ENCODE data around the gene KMT2C.
A peak's percentile ranks its signal among the peaks of the same experiment; 100 is the strongest.

The KMT2C gene

GRCh38 chr7:152115021-152115718, 320.6 kb downstream of the KMT2C start:
- TF ChIP-seq, protein P1, sequence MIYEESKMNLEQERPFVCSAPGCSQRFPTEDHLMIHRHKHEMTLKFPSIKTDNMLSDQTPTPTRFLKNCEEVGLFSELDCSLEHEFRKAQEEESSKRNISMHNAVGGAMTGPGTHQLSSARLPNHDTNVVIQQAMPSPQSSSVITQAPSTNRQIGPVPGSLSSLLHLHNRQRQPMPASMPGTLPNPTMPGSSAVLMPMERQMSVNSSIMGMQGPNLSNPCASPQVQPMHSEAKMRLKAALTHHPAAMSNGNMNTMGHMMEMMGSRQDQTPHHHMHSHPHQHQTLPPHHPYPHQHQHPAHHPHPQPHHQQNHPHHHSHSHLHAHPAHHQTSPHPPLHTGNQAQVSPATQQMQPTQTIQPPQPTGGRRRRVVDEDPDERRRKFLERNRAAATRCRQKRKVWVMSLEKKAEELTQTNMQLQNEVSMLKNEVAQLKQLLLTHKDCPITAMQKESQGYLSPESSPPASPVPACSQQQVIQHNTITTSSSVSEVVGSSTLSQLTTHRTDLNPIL (CRISPR knock-in tag; IDR thresholded peaks at IDR 0.05; ENCODE audit: low read depth): no peak
- no peak for TF ChIP-seq CSRNP3 (CRISPR knock-in tag; IDR thresholded peaks at IDR 0.05)
- TF ChIP-seq TOX (CRISPR knock-in tag; IDR thresholded peaks at IDR 0.05; ENCODE audit: borderline replicate concordance): no peak
- no peak for TF ChIP-seq OSR1 (CRISPR knock-in tag; IDR thresholded peaks at IDR 0.05)
- TF ChIP-seq ZNF565 (CRISPR knock-in tag; conservative IDR thresholded peaks at IDR 0.05; ENCODE audit: low read depth): no peak
- ATAC-seq: no peak

DNA sequence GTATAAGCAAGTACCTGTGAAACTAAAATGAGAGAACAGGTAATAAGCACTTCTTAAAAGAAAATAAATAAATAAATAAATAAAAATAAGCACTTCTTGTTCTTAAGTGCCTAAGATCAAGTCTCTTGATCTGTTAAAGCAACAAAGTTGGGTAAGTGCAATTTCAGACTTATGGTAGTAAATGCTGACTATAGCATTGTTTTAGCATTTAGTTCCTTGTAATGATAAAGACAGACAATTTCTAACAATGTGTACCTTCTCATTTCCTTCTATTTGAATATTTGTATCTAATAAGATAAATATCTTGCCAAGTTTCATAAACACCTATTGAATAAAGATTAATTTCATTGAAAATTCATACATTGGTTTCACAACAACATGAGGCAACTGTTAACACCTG, 323.0 kb downstream of the KMT2C start:
- TF ChIP-seq, protein P2, sequence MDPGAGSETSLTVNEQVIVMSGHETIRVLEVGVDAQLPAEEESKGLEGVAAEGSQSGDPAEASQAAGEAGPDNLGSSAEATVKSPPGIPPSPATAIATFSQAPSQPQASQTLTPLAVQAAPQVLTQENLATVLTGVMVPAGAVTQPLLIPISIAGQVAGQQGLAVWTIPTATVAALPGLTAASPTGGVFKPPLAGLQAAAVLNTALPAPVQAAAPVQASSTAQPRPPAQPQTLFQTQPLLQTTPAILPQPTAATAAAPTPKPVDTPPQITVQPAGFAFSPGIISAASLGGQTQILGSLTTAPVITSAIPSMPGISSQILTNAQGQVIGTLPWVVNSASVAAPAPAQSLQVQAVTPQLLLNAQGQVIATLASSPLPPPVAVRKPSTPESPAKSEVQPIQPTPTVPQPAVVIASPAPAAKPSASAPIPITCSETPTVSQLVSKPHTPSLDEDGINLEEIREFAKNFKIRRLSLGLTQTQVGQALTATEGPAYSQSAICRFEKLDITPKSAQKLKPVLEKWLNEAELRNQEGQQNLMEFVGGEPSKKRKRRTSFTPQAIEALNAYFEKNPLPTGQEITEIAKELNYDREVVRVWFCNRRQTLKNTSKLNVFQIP (CRISPR knock-in tag; IDR thresholded peaks at IDR 0.05; ENCODE audit: borderline replicate concordance, low read depth): no peak
- TF ChIP-seq SNAI2 (CRISPR knock-in tag; IDR thresholded peaks at IDR 0.05) (no peak), TOX (CRISPR knock-in tag; IDR thresholded peaks at IDR 0.05; ENCODE audit: borderline replicate concordance) (no peak), CSDC2 (CRISPR knock-in tag; IDR thresholded peaks at IDR 0.05) (no peak), PATZ1 (CRISPR knock-in tag; IDR thresholded peaks at IDR 0.05; ENCODE audit: borderline replicate concordance) (no peak), ESRRG (CRISPR knock-in tag; IDR thresholded peaks at IDR 0.05) (no peak), GLIS3 (CRISPR knock-in tag; IDR thresholded peaks at IDR 0.05) (no peak), ISL1 (CRISPR knock-in tag; IDR thresholded peaks at IDR 0.05) (no peak), ZNF70 (CRISPR knock-in tag; IDR thresholded peaks at IDR 0.05) (no peak), ZNF8 (CRISPR knock-in tag; IDR thresholded peaks at IDR 0.05) (no peak), ZC3H10 (CRISPR knock-in tag; IDR thresholded peaks at IDR 0.05) (no peak), ZFP30 (CRISPR knock-in tag; IDR thresholded peaks at IDR 0.05) (no peak), ZFP3 (CRISPR knock-in tag; IDR thresholded peaks at IDR 0.05) (no peak), TCF4 (CRISPR knock-in tag; IDR thresholded peaks at IDR 0.05; ENCODE audit: borderline replicate concordance) (no peak), ZNF565 (CRISPR knock-in tag; conservative IDR thresholded peaks at IDR 0.05; ENCODE audit: low read depth) (no peak)
- TF ChIP-seq, protein P1 (CRISPR knock-in tag; IDR thresholded peaks at IDR 0.05; ENCODE audit: low read depth): no peak
- ATAC-seq: no peak

DNA sequence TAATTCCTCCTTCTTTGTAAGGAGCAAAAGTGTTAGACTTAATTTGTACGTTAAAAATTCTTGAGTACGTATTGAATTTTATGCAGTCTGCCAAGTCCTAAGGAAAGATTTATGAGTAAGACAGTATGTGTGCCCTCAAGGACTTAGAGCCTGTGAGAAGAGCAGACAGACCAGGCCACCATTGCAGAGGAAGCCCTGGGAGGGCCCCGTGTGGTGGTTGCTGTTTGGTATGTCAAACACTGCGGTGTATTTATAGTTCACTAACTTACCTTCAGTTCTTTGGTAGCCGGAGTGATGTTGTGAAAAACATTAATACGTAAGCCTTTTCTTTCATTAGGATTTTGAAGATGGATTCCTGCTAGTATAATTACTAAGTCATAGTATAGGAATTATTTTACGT, 327.4 kb downstream of the KMT2C start:
- ATAC-seq: peak; percentile 41; the same call in 2 of the 3 replicates
- no peak for TF ChIP-seq CSRNP3 (CRISPR knock-in tag; IDR thresholded peaks at IDR 0.05)
- no peak for TF ChIP-seq RARB (CRISPR knock-in tag; IDR thresholded peaks at IDR 0.05)
- no peak for TF ChIP-seq OSR1 (CRISPR knock-in tag; IDR thresholded peaks at IDR 0.05)
- no peak for TF ChIP-seq GLIS3 (CRISPR knock-in tag; IDR thresholded peaks at IDR 0.05)
- TF ChIP-seq BACH2 (CRISPR knock-in tag; IDR thresholded peaks at IDR 0.05; ENCODE audit: borderline replicate concordance): no peak
- TF ChIP-seq, protein P1 (CRISPR knock-in tag; IDR thresholded peaks at IDR 0.05; ENCODE audit: low read depth): no peak
- no peak for TF ChIP-seq ZFP3 (CRISPR knock-in tag; IDR thresholded peaks at IDR 0.05)
- TF ChIP-seq PPARA (CRISPR knock-in tag; IDR thresholded peaks at IDR 0.05; ENCODE audit: borderline replicate concordance): no peak
- TF ChIP-seq, protein P2 (CRISPR knock-in tag; IDR thresholded peaks at IDR 0.05; ENCODE audit: borderline replicate concordance, low read depth): no peak
- no peak for TF ChIP-seq TOX (CRISPR knock-in tag; IDR thresholded peaks at IDR 0.05; ENCODE audit: borderline replicate concordance)
- no peak for TF ChIP-seq ZNF565 (CRISPR knock-in tag; conservative IDR thresholded peaks at IDR 0.05; ENCODE audit: low read depth)
- TF ChIP-seq SNAI2 (CRISPR knock-in tag; IDR thresholded peaks at IDR 0.05): no peak
